HG02642 (cell line): ENCODE data around the gene ERBB4.

Experiments used
- ATAC-seq: cut with Tn5 transposase; IDR thresholded peaks from one replicate; pipeline ENCODE4 v1.9.1; 2021; ENCODE audit warnings: mild to moderate bottlenecking; ENCODE audit not compliant: unreplicated experiment, poor library complexity

ERBB4 gene

GRCh38 chr2:211354481-211354880, 1184.1 kb downstream of the ERBB4 start:
- ATAC-seq: no peak

GRCh38 chr2:211351987-211352386, 1186.6 kb downstream of the ERBB4 start:
- ATAC-seq: no peak

- ATAC-seq: no peak
These were observed 1189.6 kb downstream of the ERBB4 start for GRCh38 chr2:211349031-211349430.

DNA sequence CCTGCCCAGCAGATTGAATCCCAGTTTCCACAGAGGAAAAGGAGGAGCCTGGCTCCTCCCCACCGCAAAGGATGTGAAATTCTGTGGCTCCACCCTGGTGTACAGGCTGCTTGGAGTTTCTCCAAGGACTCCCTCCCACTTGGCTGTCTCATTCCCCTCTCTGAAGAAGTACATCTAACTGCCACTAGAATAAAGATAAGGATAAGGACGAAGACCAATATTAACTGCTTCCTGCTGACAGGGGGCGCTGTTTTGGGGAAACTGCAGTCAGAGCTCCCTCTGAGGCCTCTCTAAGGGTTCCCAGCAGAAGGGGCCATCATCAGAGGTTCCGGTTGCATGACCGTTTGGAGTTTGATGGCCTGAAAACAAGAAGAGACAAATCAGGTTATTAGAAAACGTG, 1191.3 kb downstream of the ERBB4 start:
- ATAC-seq: no peak

- no peak for ATAC-seq
These were observed 1194.3 kb downstream of the ERBB4 start for GRCh38 chr2:211344289-211344688.

DNA sequence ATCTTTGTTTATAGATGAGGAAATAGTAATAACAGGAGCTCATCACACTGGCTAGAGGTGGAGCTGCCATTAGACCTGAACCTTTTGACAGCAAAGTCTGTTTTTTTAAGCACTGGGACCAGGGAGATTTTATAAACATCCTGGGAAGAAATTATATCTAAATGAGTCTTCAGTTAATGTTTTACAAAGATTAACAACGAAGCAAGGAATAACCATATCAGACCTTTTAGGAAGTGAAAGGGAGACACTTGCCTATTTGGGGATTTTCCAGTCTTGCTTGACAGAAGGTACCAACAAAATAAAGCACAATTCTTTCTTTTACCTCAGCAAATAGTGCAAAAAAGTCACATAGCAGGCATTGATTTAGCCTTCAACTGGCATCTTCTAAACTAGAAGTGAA, 1205.2 kb downstream of the ERBB4 start:
- ATAC-seq: no peak

DNA sequence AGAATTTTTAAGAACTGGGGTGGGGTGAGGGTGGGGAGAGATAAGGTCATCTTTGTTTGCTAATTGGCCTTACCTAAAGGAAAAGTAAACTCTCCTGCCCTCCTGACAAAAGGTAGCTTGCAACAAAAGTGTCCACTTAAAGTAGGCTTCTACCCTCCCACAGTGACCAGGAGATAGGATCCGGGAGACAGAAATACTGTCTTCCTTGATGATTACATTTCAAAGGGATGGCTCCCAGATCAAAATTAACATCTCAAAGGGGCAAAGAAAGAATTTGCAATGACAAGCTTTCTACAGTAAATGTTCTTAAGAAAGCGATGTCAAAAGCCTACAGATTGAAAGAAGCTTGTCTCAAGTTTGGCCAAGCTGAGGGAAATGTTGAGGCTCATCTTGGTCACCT, 1206.9 kb downstream of the ERBB4 start:
- ATAC-seq: no peak

GRCh38 chr2:211329882-211330281, 1208.7 kb downstream of the ERBB4 start:
- no peak for ATAC-seq

DNA sequence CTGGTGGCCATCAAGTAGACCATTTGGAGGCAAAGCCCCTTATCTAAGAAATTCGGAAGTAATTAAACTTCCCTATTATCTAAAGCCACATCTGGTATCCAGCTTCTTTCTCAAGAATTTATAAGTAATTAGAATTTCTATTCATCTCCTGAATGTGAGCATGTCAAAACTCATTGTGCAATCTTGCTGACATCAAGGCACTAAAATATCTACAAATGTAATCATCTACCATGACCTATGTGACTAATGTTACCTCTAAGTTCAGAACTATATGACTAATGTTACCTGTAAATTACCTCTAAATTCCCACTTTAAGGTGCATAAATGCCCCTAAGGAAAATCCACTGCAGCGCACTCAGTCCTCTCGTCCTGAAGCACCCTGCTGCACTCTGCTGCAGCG, 1209.2 kb downstream of the ERBB4 start:
- ATAC-seq: no peak

GRCh38 chr2:211328126-211328525, 1210.5 kb downstream of the ERBB4 start:
- no peak for ATAC-seq
